CD14-positive monocyte (primary cell): ENCODE measurements around the gene LSP1. TPM values are rescaled to one million over a fixed set of nuclear protein-coding genes. Genes with fewer than 3 reads are reported as not detected.
A peak's percentile ranks its signal among the peaks of the same experiment; 100 is the strongest.

Experiments
- DNase-seq, 3 donors: peaks; one replicate each; pipeline ENCODE4 v3.0.0-alpha.2; 2011 to 2022
- H2AFZ ChIP-seq: 2 replicates; pipeline ENCODE4 v1.6.0; 2012; ENCODE audit warnings: mild to moderate bottlenecking, low read depth, low read length, inconsistent platforms; ENCODE audit not compliant: insufficient read depth, poor library complexity, severe bottlenecking
- H3K27ac ChIP-seq, 2 donors: 1 replicate in 1 of 2; 2 replicates in 1 of 2; pipeline ENCODE4 v1.5.1; 2012 to 2013; ENCODE audit warnings: low read length in 2 of 2, control low read depth in 1 of 2, inconsistent platforms in 1 of 2, low read depth in 1 of 2, mild to moderate bottlenecking in 1 of 2
- H3K27me3 ChIP-seq, 2 donors: one replicate each; pipeline versions ENCODE4 v1.6.0 to v1.6.1; 2011 to 2013; ENCODE audit warnings: low read length in 2 of 2; ENCODE audit not compliant: control insufficient read depth in 2 of 2, insufficient read depth in 2 of 2
- H3K36me3 ChIP-seq, 2 donors: replicated peaks in 1 of 2; 1 replicate in 1 of 2; 2 replicates in 1 of 2; pipeline versions ENCODE4 v1.5.1 to v1.6.1; 2012 to 2013; ENCODE audit warnings: low read length in 2 of 2, control low read depth in 1 of 2, inconsistent platforms in 1 of 2, mild to moderate bottlenecking in 1 of 2; ENCODE audit not compliant: insufficient read depth in 2 of 2, control insufficient read depth in 1 of 2
- H3K4me1 ChIP-seq, 2 donors: 1 replicate in 1 of 2; 2 replicates in 1 of 2; pipeline versions ENCODE4 v1.5.1 to v1.6.1; 2012 to 2013; ENCODE audit warnings: low read length in 2 of 2, control low read depth in 1 of 2, inconsistent platforms in 1 of 2, mild to moderate bottlenecking in 1 of 2, moderate library complexity in 1 of 2; ENCODE audit not compliant: insufficient read depth in 2 of 2, control insufficient read depth in 1 of 2
- H3K4me2 ChIP-seq: replicated peaks from 2 replicates; pipeline ENCODE3; 2012; ENCODE audit warnings: low read length, moderate library complexity, mild to moderate bottlenecking; ENCODE audit not compliant: poor library complexity, severe bottlenecking; ENCODE audit errors: extremely low read depth
- H3K4me3 ChIP-seq, 3 experiments: fragments of 200-600 bp in 1 of 3; sonication (generic) in 1 of 3; replicated peaks in 1 of 3; 1 replicate in 2 of 3; 2 replicates in 1 of 3; pipeline ENCODE4 v1.5.1; 2011 to 2013; ENCODE audit warnings: low read length in 3 of 3, mild to moderate bottlenecking in 3 of 3, control low read depth in 2 of 3, low read depth in 2 of 3, inconsistent platforms in 1 of 3, moderate library complexity in 1 of 3
- H3K79me2 ChIP-seq: 2 replicates; pipeline ENCODE4 v1.6.0; 2012; ENCODE audit warnings: mild to moderate bottlenecking, control low read depth, inconsistent platforms, low read length, moderate library complexity; ENCODE audit not compliant: insufficient read depth
- H3K9ac ChIP-seq: 2 replicates; pipeline ENCODE4 v1.6.0; 2017; ENCODE audit warnings: low read length, mild to moderate bottlenecking; ENCODE audit not compliant: insufficient read depth, poor library complexity, severe bottlenecking
- H3K9me3 ChIP-seq, 2 donors: replicated peaks in 1 of 2; 1 replicate in 1 of 2; 2 replicates in 1 of 2; pipeline versions ENCODE4 v1.5.1 to v1.6.1; 2012 to 2013; ENCODE audit warnings: low read length in 2 of 2, control low read depth in 1 of 2; ENCODE audit not compliant: control insufficient read depth in 1 of 2, insufficient read depth in 1 of 2
- H4K20me1 ChIP-seq: 2 replicates; pipeline ENCODE4 v1.6.0; 2012; ENCODE audit warnings: mild to moderate bottlenecking, low read length, control low read depth, moderate library complexity; ENCODE audit not compliant: insufficient read depth
- H3K27ac Mint-ChIP-seq, 7 donors: one replicate each; pipeline ENCODE4 v1.8.0; 2020; ENCODE audit warnings: mild to moderate bottlenecking in 7 of 7, mixed read lengths in 7 of 7, moderate library complexity in 6 of 7, inconsistent platforms in 2 of 7
- H3K27me3 Mint-ChIP-seq, 3 donors: one replicate each; pipeline ENCODE4 v1.8.0; 2021 to 2022; ENCODE audit warnings: low read depth in 3 of 3, mild to moderate bottlenecking in 3 of 3, mixed read lengths in 3 of 3, moderate library complexity in 3 of 3, inconsistent platforms in 1 of 3
- H3K36me3 Mint-ChIP-seq, 2 donors: one replicate each; pipeline ENCODE4 v1.8.0; 2020; ENCODE audit warnings: mixed read lengths in 2 of 2, inconsistent platforms in 1 of 2, mild to moderate bottlenecking in 1 of 2
- H3K4me1 Mint-ChIP-seq: one replicate; pipeline ENCODE4 v1.8.0; 2020; ENCODE audit warnings: mild to moderate bottlenecking, mixed read lengths
- H3K4me3 Mint-ChIP-seq, 2 donors: one replicate each; pipeline ENCODE4 v1.8.0; 2020; ENCODE audit warnings: mild to moderate bottlenecking in 2 of 2, mixed read lengths in 2 of 2, moderate library complexity in 1 of 2
- H3K9me3 Mint-ChIP-seq, 7 donors: one replicate each; pipeline ENCODE4 v1.8.0; 2020 to 2022; ENCODE audit warnings: mixed read lengths in 7 of 7, mild to moderate bottlenecking in 6 of 7, moderate library complexity in 6 of 7, inconsistent platforms in 2 of 7
- WGBS: methylation state at CpG from one replicate; pipeline ENCODE4 v1.1.5; 2013; ENCODE audit warnings: missing lambda C conversion rate; ENCODE audit not compliant: insufficient coverage; 5-methylcytosine and 5-hydroxymethylcytosine counted together
- intact Hi-C, 2 donors: fragments of 100-400 bp; cut with micrococcal nuclease; formaldehyde crosslinking; loops; one replicate each; pipeline versions ENCODE4 v1.15.0 to v1.15.1; 2023
- polyA plus RNA-seq, 3 donors: library from polyadenylated mRNA; depleted of rRNA in 1 of 3; unstranded in 2 of 3; stranded (reverse) in 1 of 3; fragments of 300-500 nt in 2 of 3; fragments of >200 nt in 1 of 3; fragmentation: Illumina TruSeq in 2 of 3; gene quantifications; 1 replicate in 2 of 3; 2 replicates in 1 of 3; pipeline ENCODE4 v1.2.3, GENCODE V29; 2012 to 2021
- TF ChIP-seq, protein P1 (sequence below): fragments of 200-600 bp; IDR thresholded peaks from one replicate; pipeline ENCODE4 v1.8.0; 2022; ENCODE audit warnings: antibody characterized with exemption, mild to moderate bottlenecking

The LSP1 gene
- polyA plus RNA-seq, 3 donors = 387 to 646 (median 542) TPM

DNA sequence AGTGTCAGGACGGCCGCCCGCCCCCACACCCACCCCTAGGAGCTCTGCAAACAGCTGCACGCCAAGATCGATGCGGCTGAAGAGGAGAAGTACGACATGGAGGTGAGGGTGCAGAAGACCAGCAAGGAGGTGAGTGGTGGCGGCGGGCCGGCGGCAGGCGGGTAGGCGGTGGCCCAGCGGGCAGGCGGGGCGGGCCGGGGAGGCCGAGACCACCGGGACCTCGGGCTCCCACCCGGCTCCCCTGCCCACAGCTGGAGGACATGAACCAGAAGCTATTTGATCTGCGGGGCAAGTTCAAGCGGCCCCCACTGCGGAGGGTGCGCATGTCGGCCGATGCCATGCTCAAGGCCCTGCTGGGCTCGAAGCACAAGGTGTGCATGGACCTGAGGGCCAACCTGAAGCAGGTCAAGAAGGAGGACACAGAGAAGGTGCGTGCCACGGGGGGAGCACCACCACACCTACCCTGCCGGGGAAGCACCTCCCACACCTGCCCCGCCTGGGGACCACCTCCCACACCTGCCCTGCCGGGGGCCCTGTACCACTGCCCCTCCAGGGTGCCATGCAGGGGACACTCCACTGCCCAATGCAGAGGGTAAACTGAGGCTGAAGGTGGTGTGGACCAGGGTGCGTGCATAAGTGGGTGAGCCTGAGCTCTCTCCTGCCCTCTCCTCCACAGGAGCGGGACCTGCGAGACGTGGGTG, 12.0 kb upstream of the LSP1 start:
- Mint-ChIP-seq H3K9me3 (no peaks in the 10 kb centered on the region), H3K4me3 (peak overlapping the region; percentile 57 to 74), H3K27ac (peak overlapping the region in 5 of 7 donors; percentile 13 to 99 (median 63)), H3K27me3 (peaks cover 0 to 4% (median 1%) of the 10 kb centered on the region in 3 donors), H3K36me3 (peaks cover 10 to 12% of the 10 kb centered on the region in 2 donors), H3K4me1 (peaks cover 59% of the 10 kb centered on the region)
- no peaks in the 10 kb centered on the region for H3K9me3 ChIP-seq
- H3K27ac ChIP-seq = peak overlapping the region in 1 of 2 donors; percentile 94
- peak overlapping the region; percentile 80 for H3K4me2 ChIP-seq
- intact Hi-C loops = loop anchor here in 1 of 2 donors (5.0 kb wide), 1 partner anchor 76 kb away; the partner anchor contains the start of gene TNNT3
- peak overlapping the region; percentile 78 for H3K9ac ChIP-seq
- H2AFZ ChIP-seq = no peak overlapping the region
- peaks cover 4% of the 10 kb centered on the region for H3K79me2 ChIP-seq
- H3K4me3 ChIP-seq = peak overlapping the region in 2 of 3 experiments; percentile 46 to 73
- H3K27me3 ChIP-seq = no peaks in the 10 kb centered on the region
- no peaks in the 10 kb centered on the region for H4K20me1 ChIP-seq
- WGBS = 83% methylated on average over 13 of the region's 37 CpGs
- H3K4me1 ChIP-seq = peaks cover 85 to 86% of the 10 kb centered on the region in 2 donors
- no peak for DNase-seq
- no peaks in the 10 kb centered on the region for H3K36me3 ChIP-seq
- TF ChIP-seq, protein P1, sequence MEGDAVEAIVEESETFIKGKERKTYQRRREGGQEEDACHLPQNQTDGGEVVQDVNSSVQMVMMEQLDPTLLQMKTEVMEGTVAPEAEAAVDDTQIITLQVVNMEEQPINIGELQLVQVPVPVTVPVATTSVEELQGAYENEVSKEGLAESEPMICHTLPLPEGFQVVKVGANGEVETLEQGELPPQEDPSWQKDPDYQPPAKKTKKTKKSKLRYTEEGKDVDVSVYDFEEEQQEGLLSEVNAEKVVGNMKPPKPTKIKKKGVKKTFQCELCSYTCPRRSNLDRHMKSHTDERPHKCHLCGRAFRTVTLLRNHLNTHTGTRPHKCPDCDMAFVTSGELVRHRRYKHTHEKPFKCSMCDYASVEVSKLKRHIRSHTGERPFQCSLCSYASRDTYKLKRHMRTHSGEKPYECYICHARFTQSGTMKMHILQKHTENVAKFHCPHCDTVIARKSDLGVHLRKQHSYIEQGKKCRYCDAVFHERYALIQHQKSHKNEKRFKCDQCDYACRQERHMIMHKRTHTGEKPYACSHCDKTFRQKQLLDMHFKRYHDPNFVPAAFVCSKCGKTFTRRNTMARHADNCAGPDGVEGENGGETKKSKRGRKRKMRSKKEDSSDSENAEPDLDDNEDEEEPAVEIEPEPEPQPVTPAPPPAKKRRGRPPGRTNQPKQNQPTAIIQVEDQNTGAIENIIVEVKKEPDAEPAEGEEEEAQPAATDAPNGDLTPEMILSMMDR = no peak

DNA sequence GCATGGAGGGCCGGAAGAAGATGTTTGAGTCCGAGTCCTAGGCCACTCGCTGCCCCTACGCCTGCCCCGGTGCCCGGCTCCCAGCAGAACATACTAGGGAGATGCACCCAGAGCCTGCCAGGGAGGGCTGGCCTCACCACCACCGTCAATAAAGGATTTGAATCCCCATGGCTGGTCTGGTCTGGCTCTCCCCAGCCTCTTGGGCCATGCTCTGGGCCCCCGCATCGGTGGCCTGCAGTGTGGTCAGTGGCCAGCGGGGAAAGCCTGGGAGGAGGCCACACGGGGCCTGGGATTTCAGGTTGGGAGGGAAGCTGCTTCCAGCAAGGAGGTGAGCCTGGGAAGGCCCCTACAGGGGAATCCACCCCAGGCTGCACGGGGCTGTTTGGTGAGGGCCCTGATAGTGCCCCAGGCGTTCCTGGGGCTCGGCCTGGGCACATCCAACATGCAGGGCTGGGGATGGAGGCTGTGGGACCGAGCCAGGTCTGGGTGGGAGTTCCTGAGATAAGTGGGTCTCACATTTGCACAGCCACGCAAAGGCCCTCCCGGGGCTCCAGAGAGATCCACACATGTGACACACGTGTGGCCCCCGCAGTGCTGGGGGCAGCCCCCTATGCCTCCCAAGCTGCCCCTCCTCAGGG, 11.3 kb upstream of the LSP1 start:
- H3K4me3 Mint-ChIP-seq = peak overlapping the region in 1 of 2 donors; percentile 43
- peak overlapping the region in 4 of 7 donors; percentile 19 to 63 (median 42) for H3K27ac Mint-ChIP-seq
- H3K9me3 Mint-ChIP-seq = no peaks in the 10 kb centered on the region
- Histone ChIP-seq H3K9me3 (no peaks in the 10 kb centered on the region), H3K27me3 (no peaks in the 10 kb centered on the region), H3K4me3 (no peak overlapping the region), H3K27ac (no peak overlapping the region), H3K36me3 (no peaks in the 10 kb centered on the region), H3K4me1 (peaks cover 92 to 93% of the 10 kb centered on the region in 2 donors), H3K4me2 (peak overlapping the region; percentile 80), H4K20me1 (no peaks in the 10 kb centered on the region), H3K79me2 (peaks cover 4% of the 10 kb centered on the region), H2AFZ (no peak overlapping the region), H3K9ac (no peak overlapping the region)
- peaks cover 63% of the 10 kb centered on the region for H3K4me1 Mint-ChIP-seq
- H3K36me3 Mint-ChIP-seq = peaks cover 12 to 13% of the 10 kb centered on the region in 2 donors
- WGBS = 95% methylated on average over 17 of the region's 19 CpGs
- peaks cover 0 to 2% (median 1%) of the 10 kb centered on the region in 3 donors for H3K27me3 Mint-ChIP-seq
- intact Hi-C loops = loop anchor here in 1 of 2 donors (5.0 kb wide), 1 partner anchor 76 kb away; the partner anchor contains the start of gene TNNT3
- TF ChIP-seq, protein P1 = no peak
- DNase-seq = no peak
